Measurements from ENCODE around the gene CCDC78.

The CCDC78 gene

GRCh38 chr16:732936-733335, 6.7 kb upstream of the CCDC78 start:
- Histone ChIP-seq H3K36me3 (ENCODE audit: insufficient read depth) (no peaks in the 10 kb centered on the region), H3K4me3 (IDR thresholded peaks at IDR 0.05; ENCODE audit: insufficient read depth, low read depth, low read length) (no peak overlapping the region), H3K79me2 (ENCODE audit: insufficient read depth, low read depth) (no peaks in the 10 kb centered on the region), H2AFZ (ENCODE audit: low read depth) (no peak overlapping the region), H3K27ac (no peak overlapping the region), H3K9ac (no peak overlapping the region), H3K4me1 (ENCODE audit: low read depth, poor library complexity, severe bottlenecking) (peaks cover 49% of the 10 kb centered on the region), H3K4me2 (no peak overlapping the region), H4K20me1 (ENCODE audit: insufficient read depth) (no peaks in the 10 kb centered on the region), H3K27me3 (ENCODE audit: insufficient read depth, low read depth) (no peaks in the 10 kb centered on the region)
- no peak for TF ChIP-seq CTCF (conservative IDR thresholded peaks at IDR 0.05; ENCODE audit: low read depth, low read length)

GRCh38 chr16:732332-732731, 6.1 kb upstream of the CCDC78 start:
- no peaks in the 10 kb centered on the region for H3K27me3 ChIP-seq (ENCODE audit: insufficient read depth, low read depth)
- H3K36me3 ChIP-seq (ENCODE audit: insufficient read depth), result no peaks in the 10 kb centered on the region
- no peak overlapping the region for H3K9ac ChIP-seq
- no peak overlapping the region for H3K27ac ChIP-seq
- no peaks in the 10 kb centered on the region for H4K20me1 ChIP-seq (ENCODE audit: insufficient read depth)
- no peaks in the 10 kb centered on the region for H3K79me2 ChIP-seq (ENCODE audit: insufficient read depth, low read depth)
- H2AFZ ChIP-seq (ENCODE audit: low read depth), result no peak overlapping the region
- no peak overlapping the region for H3K4me2 ChIP-seq
- H3K4me3 ChIP-seq (IDR thresholded peaks at IDR 0.05; ENCODE audit: insufficient read depth, low read depth, low read length), result no peak overlapping the region
- peaks cover 44% of the 10 kb centered on the region for H3K4me1 ChIP-seq (ENCODE audit: low read depth, poor library complexity, severe bottlenecking)
- TF ChIP-seq CTCF (conservative IDR thresholded peaks at IDR 0.05; ENCODE audit: low read depth, low read length), result no peak

GRCh38 chr16:730666-731509, 4.6 kb upstream of the CCDC78 start:
- Histone ChIP-seq H3K36me3 (ENCODE audit: insufficient read depth) (no peaks in the 10 kb centered on the region), H3K27ac (no peak overlapping the region), H3K79me2 (ENCODE audit: insufficient read depth, low read depth) (no peaks in the 10 kb centered on the region), H2AFZ (ENCODE audit: low read depth) (no peak overlapping the region), H4K20me1 (ENCODE audit: insufficient read depth) (no peaks in the 10 kb centered on the region), H3K27me3 (ENCODE audit: insufficient read depth, low read depth) (no peaks in the 10 kb centered on the region), H3K4me3 (IDR thresholded peaks at IDR 0.05; ENCODE audit: insufficient read depth, low read depth, low read length) (no peak overlapping the region), H3K4me1 (ENCODE audit: low read depth, poor library complexity, severe bottlenecking) (peaks cover 38% of the 10 kb centered on the region), H3K4me2 (no peak overlapping the region), H3K9ac (no peak overlapping the region)
- no peak for TF ChIP-seq CTCF (conservative IDR thresholded peaks at IDR 0.05; ENCODE audit: low read depth, low read length)

- Histone ChIP-seq H3K4me2 (no peak overlapping the region), H3K27ac (no peak overlapping the region), H3K9ac (no peak overlapping the region), H3K4me3 (IDR thresholded peaks at IDR 0.05; ENCODE audit: insufficient read depth, low read depth, low read length) (no peak overlapping the region), H4K20me1 (ENCODE audit: insufficient read depth) (no peaks in the 10 kb centered on the region), H3K4me1 (ENCODE audit: low read depth, poor library complexity, severe bottlenecking) (peaks cover 32% of the 10 kb centered on the region), H3K36me3 (ENCODE audit: insufficient read depth) (no peaks in the 10 kb centered on the region), H2AFZ (ENCODE audit: low read depth) (no peak overlapping the region), H3K27me3 (ENCODE audit: insufficient read depth, low read depth) (no peaks in the 10 kb centered on the region), H3K79me2 (ENCODE audit: insufficient read depth, low read depth) (no peaks in the 10 kb centered on the region)
- TF ChIP-seq CTCF (conservative IDR thresholded peaks at IDR 0.05; ENCODE audit: low read depth, low read length), result no peak
Observed at GRCh38 chr16:729768-730665, 3.8 kb upstream of the CCDC78 start.
